CD14-positive monocyte (primary cell): ENCODE data around the gene DNAJB1. TPM values are rescaled to one million over a fixed set of nuclear protein-coding genes. Genes with fewer than 3 reads are reported as not detected.

Experiments
- DNase-seq, 3 donors: peaks; one replicate each; pipeline ENCODE4 v3.0.0-alpha.2; 2011 to 2022
- H2AFZ ChIP-seq: 2 replicates; pipeline ENCODE4 v1.6.0; 2012; ENCODE audit warnings: mild to moderate bottlenecking, low read depth, low read length, inconsistent platforms; ENCODE audit not compliant: insufficient read depth, poor library complexity, severe bottlenecking
- H3K27ac ChIP-seq, 2 donors: 1 replicate in 1 of 2; 2 replicates in 1 of 2; pipeline ENCODE4 v1.5.1; 2012 to 2013; ENCODE audit warnings: low read length in 2 of 2, control low read depth in 1 of 2, inconsistent platforms in 1 of 2, low read depth in 1 of 2, mild to moderate bottlenecking in 1 of 2
- H3K27me3 ChIP-seq, 2 donors: one replicate each; pipeline versions ENCODE4 v1.6.0 to v1.6.1; 2011 to 2013; ENCODE audit warnings: low read length in 2 of 2; ENCODE audit not compliant: control insufficient read depth in 2 of 2, insufficient read depth in 2 of 2
- H3K36me3 ChIP-seq, 2 donors: replicated peaks in 1 of 2; 1 replicate in 1 of 2; 2 replicates in 1 of 2; pipeline versions ENCODE4 v1.5.1 to v1.6.1; 2012 to 2013; ENCODE audit warnings: low read length in 2 of 2, control low read depth in 1 of 2, inconsistent platforms in 1 of 2, mild to moderate bottlenecking in 1 of 2; ENCODE audit not compliant: insufficient read depth in 2 of 2, control insufficient read depth in 1 of 2
- H3K4me1 ChIP-seq, 2 donors: 1 replicate in 1 of 2; 2 replicates in 1 of 2; pipeline versions ENCODE4 v1.5.1 to v1.6.1; 2012 to 2013; ENCODE audit warnings: low read length in 2 of 2, control low read depth in 1 of 2, inconsistent platforms in 1 of 2, mild to moderate bottlenecking in 1 of 2, moderate library complexity in 1 of 2; ENCODE audit not compliant: insufficient read depth in 2 of 2, control insufficient read depth in 1 of 2
- H3K4me2 ChIP-seq: replicated peaks from 2 replicates; pipeline ENCODE3; 2012; ENCODE audit warnings: low read length, moderate library complexity, mild to moderate bottlenecking; ENCODE audit not compliant: poor library complexity, severe bottlenecking; ENCODE audit errors: extremely low read depth
- H3K4me3 ChIP-seq, 3 experiments: fragments of 200-600 bp in 1 of 3; sonication (generic) in 1 of 3; replicated peaks in 1 of 3; 1 replicate in 2 of 3; 2 replicates in 1 of 3; pipeline ENCODE4 v1.5.1; 2011 to 2013; ENCODE audit warnings: low read length in 3 of 3, mild to moderate bottlenecking in 3 of 3, control low read depth in 2 of 3, low read depth in 2 of 3, inconsistent platforms in 1 of 3, moderate library complexity in 1 of 3
- H3K79me2 ChIP-seq: 2 replicates; pipeline ENCODE4 v1.6.0; 2012; ENCODE audit warnings: mild to moderate bottlenecking, control low read depth, inconsistent platforms, low read length, moderate library complexity; ENCODE audit not compliant: insufficient read depth
- H3K9ac ChIP-seq: 2 replicates; pipeline ENCODE4 v1.6.0; 2017; ENCODE audit warnings: low read length, mild to moderate bottlenecking; ENCODE audit not compliant: insufficient read depth, poor library complexity, severe bottlenecking
- H3K9me3 ChIP-seq, 2 donors: replicated peaks in 1 of 2; 1 replicate in 1 of 2; 2 replicates in 1 of 2; pipeline versions ENCODE4 v1.5.1 to v1.6.1; 2012 to 2013; ENCODE audit warnings: low read length in 2 of 2, control low read depth in 1 of 2; ENCODE audit not compliant: control insufficient read depth in 1 of 2, insufficient read depth in 1 of 2
- H4K20me1 ChIP-seq: 2 replicates; pipeline ENCODE4 v1.6.0; 2012; ENCODE audit warnings: mild to moderate bottlenecking, low read length, control low read depth, moderate library complexity; ENCODE audit not compliant: insufficient read depth
- H3K27ac Mint-ChIP-seq, 7 donors: one replicate each; pipeline ENCODE4 v1.8.0; 2020; ENCODE audit warnings: mild to moderate bottlenecking in 7 of 7, mixed read lengths in 7 of 7, moderate library complexity in 6 of 7, inconsistent platforms in 2 of 7
- H3K27me3 Mint-ChIP-seq, 3 donors: one replicate each; pipeline ENCODE4 v1.8.0; 2021 to 2022; ENCODE audit warnings: low read depth in 3 of 3, mild to moderate bottlenecking in 3 of 3, mixed read lengths in 3 of 3, moderate library complexity in 3 of 3, inconsistent platforms in 1 of 3
- H3K36me3 Mint-ChIP-seq, 2 donors: one replicate each; pipeline ENCODE4 v1.8.0; 2020; ENCODE audit warnings: mixed read lengths in 2 of 2, inconsistent platforms in 1 of 2, mild to moderate bottlenecking in 1 of 2
- H3K4me1 Mint-ChIP-seq: one replicate; pipeline ENCODE4 v1.8.0; 2020; ENCODE audit warnings: mild to moderate bottlenecking, mixed read lengths
- H3K4me3 Mint-ChIP-seq, 2 donors: one replicate each; pipeline ENCODE4 v1.8.0; 2020; ENCODE audit warnings: mild to moderate bottlenecking in 2 of 2, mixed read lengths in 2 of 2, moderate library complexity in 1 of 2
- H3K9me3 Mint-ChIP-seq, 7 donors: one replicate each; pipeline ENCODE4 v1.8.0; 2020 to 2022; ENCODE audit warnings: mixed read lengths in 7 of 7, mild to moderate bottlenecking in 6 of 7, moderate library complexity in 6 of 7, inconsistent platforms in 2 of 7
- CTCF ChIP-seq: fragments of 200-600 bp; IDR thresholded peaks from one replicate; pipeline ENCODE4 v1.8.0; 2022; ENCODE audit warnings: antibody characterized with exemption, mild to moderate bottlenecking
- WGBS: methylation state at CpG from one replicate; pipeline ENCODE4 v1.1.5; 2013; ENCODE audit warnings: missing lambda C conversion rate; ENCODE audit not compliant: insufficient coverage; 5-methylcytosine and 5-hydroxymethylcytosine counted together
- intact Hi-C, 2 donors: fragments of 100-400 bp; cut with micrococcal nuclease; formaldehyde crosslinking; loops; one replicate each; pipeline versions ENCODE4 v1.15.0 to v1.15.1; 2023
- polyA plus RNA-seq, 3 donors: library from polyadenylated mRNA; depleted of rRNA in 1 of 3; unstranded in 2 of 3; stranded (reverse) in 1 of 3; fragments of 300-500 nt in 2 of 3; fragments of >200 nt in 1 of 3; fragmentation: Illumina TruSeq in 2 of 3; gene quantifications; 1 replicate in 2 of 3; 2 replicates in 1 of 3; pipeline ENCODE4 v1.2.3, GENCODE V29; 2012 to 2021

DNAJB1 gene
- polyA plus RNA-seq, 3 donors, result 59.3 to 107 (median 70.9) TPM

- H3K27ac Mint-ChIP-seq, result peak overlapping the region in 3 of 7 donors; percentile 21 to 69 (median 54)
- H2AFZ ChIP-seq, result no peak overlapping the region
- peaks cover 36% of the 10 kb centered on the region for H3K79me2 ChIP-seq
- H4K20me1 ChIP-seq, result peaks cover 8% of the 10 kb centered on the region
- no peak overlapping the region for H3K4me2 ChIP-seq
- intact Hi-C loops, result loop anchor here in 1 of 2 donors (10.0 kb wide), 1 partner anchor 335 kb away; no protein-coding TSS in a partner anchor
- peaks cover 8% of the 10 kb centered on the region for H3K4me1 Mint-ChIP-seq
- no peaks in the 10 kb centered on the region for H3K9me3 ChIP-seq
- no peak overlapping the region for H3K4me3 Mint-ChIP-seq
- 53% methylated on average over 13 of the region's 28 CpGs for WGBS
- no peak overlapping the region for H3K9ac ChIP-seq
- H3K36me3 Mint-ChIP-seq, result peaks cover 7 to 11% of the 10 kb centered on the region in 2 donors
- H3K27ac ChIP-seq, result no peak overlapping the region
- no peak for TF ChIP-seq CTCF
- no peaks in the 10 kb centered on the region for H3K27me3 ChIP-seq
- no peak overlapping the region for H3K4me3 ChIP-seq
- peaks cover 6% of the 10 kb centered on the region in 2 donors for H3K36me3 ChIP-seq
- peaks cover 0 to 3% (median 0%) of the 10 kb centered on the region in 7 donors for H3K9me3 Mint-ChIP-seq
- no peak for DNase-seq
- peaks cover 0 to 2% (median 0%) of the 10 kb centered on the region in 3 donors for H3K27me3 Mint-ChIP-seq
- H3K4me1 ChIP-seq, result peaks cover 6% of the 10 kb centered on the region in 2 donors
Observed at GRCh38 chr19:14559916-14560775, 41.9 kb upstream of the DNAJB1 start.

- Mint-ChIP-seq H3K9me3 (no peaks in the 10 kb centered on the region), H3K27ac (no peak overlapping the region), H3K4me3 (no peak overlapping the region), H3K4me1 (peaks cover 8% of the 10 kb centered on the region), H3K27me3 (peaks cover 0 to 2% (median 0%) of the 10 kb centered on the region in 3 donors), H3K36me3 (peaks cover 4 to 9% of the 10 kb centered on the region in 2 donors)
- DNase-seq, result no peak
- Histone ChIP-seq H3K27me3 (no peaks in the 10 kb centered on the region), H3K9ac (no peak overlapping the region), H3K4me3 (no peak overlapping the region), H3K79me2 (peaks cover 36% of the 10 kb centered on the region), H3K4me1 (peaks cover 6% of the 10 kb centered on the region in 2 donors), H4K20me1 (peaks cover 8% of the 10 kb centered on the region), H2AFZ (no peak overlapping the region), H3K4me2 (no peak overlapping the region), H3K27ac (no peak overlapping the region), H3K9me3 (no peaks in the 10 kb centered on the region), H3K36me3 (peaks cover 0 to 2% of the 10 kb centered on the region in 2 donors)
- WGBS, result 96% methylated on average over 19 of the region's 23 CpGs
- intact Hi-C loops, result loop anchor here in 1 of 2 donors (10.0 kb wide), 1 partner anchor 336 kb away; no protein-coding TSS in a partner anchor
- no peak for TF ChIP-seq CTCF
Observed at GRCh38 chr19:14558370-14559066, 40.3 kb upstream of the DNAJB1 start.
